LNCaP clone FGC (cell line): Measurements from ENCODE around the gene GLI3.

Experiments used
- DNase-seq: peaks from one replicate; pipeline ENCODE4 v3.0.0-alpha.2; 2011; ENCODE audit warnings: low read depth
- H3K4me3 ChIP-seq: 2 replicates; pipeline ENCODE4 v1.5.1; 2011; ENCODE audit warnings: mild to moderate bottlenecking, low read depth, low read length, control low read depth
- CTCF ChIP-seq: IDR thresholded peaks from 2 replicates; pipeline ENCODE4 v1.5.1; 2012; ENCODE audit warnings: mild to moderate bottlenecking; ENCODE audit not compliant: control insufficient read depth, insufficient read depth; ENCODE audit errors: extremely low read depth

GLI3 gene

DNA sequence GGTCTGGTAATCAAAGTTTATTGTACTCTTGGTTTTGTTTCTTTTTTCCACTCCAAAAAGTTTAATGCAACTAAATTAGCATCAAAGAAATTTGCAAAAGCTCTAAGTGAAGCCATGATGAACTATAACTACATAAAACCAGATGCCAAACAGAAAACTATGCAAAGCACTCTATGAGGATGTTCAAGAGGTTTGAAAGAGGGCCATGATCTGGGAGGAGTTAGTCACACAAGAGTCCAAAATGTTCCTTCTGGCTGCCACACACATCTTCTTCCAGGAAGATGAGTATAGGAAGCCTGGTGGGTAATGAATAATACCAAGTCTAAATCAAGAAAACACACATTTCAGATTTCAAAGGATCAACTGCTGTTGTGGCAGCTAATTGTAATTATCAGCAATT is 28.4 kb downstream of the GLI3 start:
- TF ChIP-seq CTCF = no peak
- DNase-seq = no peak
- no peak overlapping the region for H3K4me3 ChIP-seq

DNA sequence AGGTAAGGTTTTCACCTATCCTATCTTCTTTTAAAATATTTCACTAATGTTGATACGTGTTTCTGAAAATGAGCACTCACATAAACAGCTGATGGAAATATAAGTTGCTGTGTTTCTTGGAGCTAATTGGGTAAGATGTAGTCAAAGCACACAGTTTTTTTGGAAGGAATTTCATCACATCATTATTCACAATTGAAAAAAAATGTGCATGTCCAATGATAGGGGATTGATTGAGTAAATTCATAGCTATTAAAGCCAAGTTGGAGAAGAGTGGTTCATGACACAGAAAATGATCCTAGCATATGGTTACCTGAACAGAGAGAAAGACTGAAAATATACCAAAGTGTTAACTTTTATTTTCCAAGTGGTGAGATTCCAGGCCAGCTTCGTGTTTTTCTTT is 29.6 kb downstream of the GLI3 start:
- no peak overlapping the region for H3K4me3 ChIP-seq
- TF ChIP-seq CTCF = no peak
- DNase-seq = no peak

GRCh38 chr7:42203336-42203735 is 33.7 kb downstream of the GLI3 start:
- TF ChIP-seq CTCF = no peak
- no peak for DNase-seq
- H3K4me3 ChIP-seq = no peak overlapping the region

GRCh38 chr7:42202601-42203000 is 34.4 kb downstream of the GLI3 start:
- TF ChIP-seq CTCF = no peak
- DNase-seq = no peak
- H3K4me3 ChIP-seq = no peak overlapping the region

- no peak for DNase-seq
- TF ChIP-seq CTCF = no peak
These were observed 37.9 kb downstream of the GLI3 start for GRCh38 chr7:42198974-42199668.

GRCh38 chr7:42198296-42198695 is 38.7 kb downstream of the GLI3 start:
- no peak overlapping the region for H3K4me3 ChIP-seq
- TF ChIP-seq CTCF = no peak
- DNase-seq = no peak

More at GRCh38 chr7:42198974-42199668, 37.9 kb downstream of the GLI3 start:
- no peak overlapping the region for H3K4me3 ChIP-seq

DNA sequence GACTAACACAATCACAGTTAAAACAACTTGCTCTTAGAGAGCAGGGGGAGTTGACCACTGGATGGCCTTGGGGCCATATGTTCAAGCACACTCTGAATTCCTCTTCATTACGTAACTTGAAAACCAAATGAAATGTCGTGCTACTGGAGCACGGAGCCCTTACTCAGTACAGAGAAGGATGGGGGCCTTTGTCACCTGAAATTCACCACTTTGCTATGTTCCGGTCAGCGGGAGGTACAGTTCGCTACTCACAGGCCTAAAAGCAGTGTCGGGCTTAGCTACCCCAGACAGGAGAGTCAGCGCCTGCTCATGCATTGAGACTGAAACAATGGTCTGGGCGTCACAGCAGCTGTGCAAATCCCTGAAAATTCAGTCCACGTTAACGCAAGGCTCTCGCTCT is 39.6 kb downstream of the GLI3 start:
- no peak for TF ChIP-seq CTCF
- no peak for DNase-seq

More for the DNA sequence above, 39.6 kb downstream of the GLI3 start:
- H3K4me3 ChIP-seq = no peak overlapping the region
